Measurements from ENCODE around the gene TMBIM6. TPM values are rescaled to one million over a fixed set of nuclear protein-coding genes. Genes with fewer than 3 reads are reported as not detected.
"Not testable (repeated sequence)": the region's sequence is repeated elsewhere in the genome, so short reads cannot be mapped to it uniquely, and the experiment has no call there.

The TMBIM6 gene
- total RNA-seq, 1 donor from 2014 or later = 480 TPM

DNA sequence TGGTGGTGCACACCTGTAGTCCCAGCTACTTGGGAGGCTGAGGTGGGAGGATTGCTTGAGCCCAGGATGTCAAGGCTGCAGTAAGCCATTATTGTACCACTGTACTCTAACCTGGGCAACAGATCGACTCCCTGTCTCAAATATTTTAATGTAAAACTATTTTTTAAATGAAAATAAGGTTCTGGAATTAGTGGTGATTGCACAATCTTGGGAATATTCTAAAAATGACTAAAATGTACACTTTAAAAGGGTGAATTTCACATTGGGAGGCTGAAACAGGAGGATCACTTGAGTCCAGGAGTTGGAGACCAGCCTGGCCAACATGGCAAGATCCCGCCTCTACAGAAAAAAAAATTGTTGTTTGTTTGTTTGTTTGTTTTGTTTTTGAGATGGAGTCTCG, 12.9 kb upstream of the TMBIM6 start:
- no peak for DNase-seq (ENCODE audit: low read depth in 2 of 2)

DNA sequence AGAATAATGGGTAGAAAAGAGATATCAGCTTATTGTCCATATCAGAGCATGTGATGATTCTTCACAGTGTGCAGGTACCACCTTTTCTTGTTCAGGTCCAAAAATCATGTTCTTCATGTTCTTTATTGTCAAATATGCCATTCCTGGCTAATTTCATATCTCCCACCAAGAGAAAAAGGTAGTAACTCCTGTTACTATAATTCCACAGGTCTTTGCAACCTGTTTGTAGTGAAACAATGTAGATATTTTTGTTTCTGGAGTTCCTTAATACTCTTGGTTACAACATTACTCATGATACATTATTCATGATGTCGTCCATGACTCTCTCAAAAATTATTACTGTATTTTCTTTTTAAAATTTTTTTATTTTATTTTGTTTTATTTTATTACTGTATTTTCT, 11.3 kb upstream of the TMBIM6 start:
- DNase-seq (ENCODE audit: low read depth in 2 of 2) = no peak

DNA sequence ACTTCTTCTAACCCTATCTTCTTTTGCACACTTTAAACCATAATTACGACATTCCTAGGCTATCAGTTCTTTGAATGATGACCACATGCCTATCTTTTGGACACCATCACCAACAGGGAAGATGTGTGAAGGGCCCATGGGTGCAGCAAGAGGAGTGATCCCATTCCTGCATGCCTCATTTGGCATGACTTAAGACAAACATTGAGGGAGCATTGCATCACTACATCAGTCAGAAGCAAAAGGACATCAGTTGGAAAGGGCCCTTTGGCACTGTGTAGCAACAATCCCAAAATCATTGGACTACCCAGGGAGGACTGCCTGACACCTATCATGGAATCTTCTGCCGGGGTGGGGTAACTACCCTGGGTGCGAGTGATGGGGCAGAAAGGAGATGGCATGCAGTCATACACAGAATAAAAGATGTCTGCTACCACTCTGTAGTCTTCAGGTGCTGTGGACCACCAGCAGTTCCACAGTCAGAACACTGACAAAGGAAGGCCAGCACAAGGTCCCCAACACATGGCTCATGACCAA, 10.7 kb upstream of the TMBIM6 start:
- DNase-seq (ENCODE audit: low read depth in 2 of 2) = no peak

DNA sequence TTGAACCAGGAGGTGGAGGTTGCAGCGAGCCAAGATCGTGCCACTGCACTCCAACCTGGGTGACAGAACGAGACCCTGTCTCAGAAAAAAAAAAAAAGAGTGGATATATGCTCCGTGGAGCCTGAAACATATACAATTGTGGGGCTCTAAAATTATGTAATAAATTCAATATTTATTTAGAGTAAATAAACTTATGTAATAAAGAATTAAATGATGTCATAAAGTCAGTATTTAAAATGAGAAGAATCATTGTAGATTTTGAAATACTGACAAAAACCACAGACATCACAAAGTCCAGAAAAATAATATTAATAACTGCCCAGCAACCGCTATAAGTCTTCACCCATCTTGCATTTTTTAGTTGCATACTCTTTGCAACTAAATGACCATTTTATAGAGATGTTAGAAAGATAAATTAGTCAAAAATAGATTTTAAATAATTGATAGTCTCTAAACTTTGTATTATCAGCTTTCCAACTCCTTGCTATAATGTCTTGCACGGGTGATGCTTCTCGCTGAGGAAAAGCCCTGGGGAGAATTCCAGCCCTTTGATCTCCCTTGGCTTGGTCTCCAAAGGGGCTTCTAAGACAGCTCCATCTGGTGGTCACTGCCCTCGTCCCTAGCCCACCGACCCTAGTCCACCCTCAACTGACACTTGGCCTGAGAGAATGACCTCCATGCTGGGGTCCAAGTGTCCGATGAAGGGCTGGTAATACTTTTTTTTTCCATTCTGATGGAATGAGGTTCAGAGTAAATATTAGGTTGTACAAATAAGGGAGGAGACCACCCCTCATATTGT, 7.9 kb upstream of the TMBIM6 start:
- no peak for DNase-seq (ENCODE audit: low read depth in 2 of 2)

DNA sequence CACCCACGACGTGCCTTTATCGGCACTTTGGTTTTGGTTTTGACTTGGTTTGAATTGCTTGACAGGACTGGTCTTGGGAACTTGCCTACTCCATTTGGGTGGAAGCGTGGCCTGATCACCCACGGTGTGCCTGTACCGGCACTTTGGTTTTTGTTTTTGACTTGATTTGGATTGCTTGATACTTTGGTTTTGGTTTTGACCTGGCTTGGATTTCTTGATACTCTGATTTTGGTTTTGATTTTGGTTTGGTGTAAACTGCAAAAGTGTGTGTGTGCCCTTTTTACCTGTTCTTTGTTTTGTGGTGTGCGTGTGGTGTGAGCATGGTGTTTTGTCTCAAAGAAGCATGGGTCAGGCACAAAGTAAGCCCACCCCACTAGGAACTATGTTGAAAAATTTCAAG, 6.5 kb upstream of the TMBIM6 start:
- not testable (repeated sequence) for DNase-seq (ENCODE audit: low read depth in 2 of 2)

DNA sequence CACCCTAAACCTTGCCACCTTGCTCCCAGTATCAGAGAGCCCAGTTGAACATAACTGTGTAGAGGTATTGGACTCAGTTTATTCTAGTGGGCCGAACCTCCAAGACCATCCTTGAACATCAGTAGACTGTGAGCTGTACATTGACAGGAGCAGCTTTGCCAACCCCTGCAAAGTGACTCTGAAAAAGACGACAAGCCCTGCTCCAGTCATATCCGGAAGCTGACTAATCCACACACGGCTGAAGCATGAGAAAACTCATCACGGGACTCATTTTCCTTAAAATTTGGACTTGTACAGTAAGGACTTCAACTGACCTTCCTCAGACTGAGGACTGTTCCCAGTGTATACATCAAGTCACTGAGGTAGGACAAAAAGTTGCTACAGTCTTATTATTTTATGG, 2.6 kb upstream of the TMBIM6 start:
- DNase-seq (ENCODE audit: low read depth in 2 of 2) = peak; percentile 63 to 93

DNA sequence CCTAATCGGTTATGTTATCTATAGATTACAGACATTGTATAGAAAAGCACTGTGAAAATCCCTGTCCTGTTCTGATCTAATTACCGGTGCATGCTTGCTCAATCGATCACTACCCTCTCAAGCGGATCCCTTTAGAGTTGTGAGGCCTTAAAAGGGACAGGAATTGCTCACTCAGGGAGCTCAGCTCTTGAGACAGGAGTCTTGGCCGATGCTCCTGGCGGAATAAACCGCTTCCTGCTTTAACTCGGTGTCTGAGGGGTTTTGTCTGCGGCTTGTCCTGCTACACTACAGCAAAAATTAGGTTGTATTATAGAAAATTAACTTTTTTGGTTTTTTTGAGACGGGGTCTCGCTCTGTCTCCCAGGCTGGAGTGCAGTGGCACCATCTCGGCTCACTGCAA, 1.1 kb upstream of the TMBIM6 start:
- DNase-seq (ENCODE audit: low read depth in 2 of 2) = not testable (repeated sequence)

DNA sequence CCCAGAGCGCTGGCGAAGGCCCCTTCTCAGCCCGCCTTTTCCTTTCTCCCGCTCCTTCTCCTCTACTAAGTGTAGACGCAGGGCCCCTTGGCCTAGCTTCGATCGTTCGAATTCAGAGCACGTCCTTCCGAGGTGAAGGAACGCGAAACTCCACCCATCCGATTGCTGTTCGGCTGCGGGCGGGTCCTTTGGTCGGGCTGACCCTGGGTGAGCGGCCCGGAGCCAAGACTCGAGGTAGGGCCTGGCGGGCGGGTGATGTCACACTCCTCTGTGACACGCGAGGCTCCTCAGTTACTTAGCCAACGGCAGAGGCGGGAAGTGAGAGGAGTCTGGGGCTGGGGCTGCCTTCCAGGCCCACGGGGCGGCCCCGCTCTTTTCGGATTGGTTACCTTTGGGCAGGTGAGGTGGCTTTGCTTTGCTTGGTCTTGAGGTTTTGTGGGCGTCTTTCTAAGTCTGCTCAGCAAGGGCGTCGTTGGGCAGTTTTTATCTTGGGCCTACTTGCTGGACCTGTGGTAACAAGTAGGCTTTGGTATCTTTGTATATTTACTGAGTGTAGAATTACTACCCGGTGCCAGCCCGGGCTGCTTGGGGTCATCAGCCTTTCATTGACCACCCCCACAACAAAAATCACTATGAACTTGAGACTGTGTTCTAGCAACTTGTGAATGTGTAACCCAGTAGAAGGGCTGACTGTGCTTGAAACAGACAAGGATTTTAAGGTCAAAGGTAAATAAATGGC, 694 bp downstream of the TMBIM6 start:
- peak; percentile 65 to 95 for DNase-seq (ENCODE audit: low read depth in 2 of 2)

DNA sequence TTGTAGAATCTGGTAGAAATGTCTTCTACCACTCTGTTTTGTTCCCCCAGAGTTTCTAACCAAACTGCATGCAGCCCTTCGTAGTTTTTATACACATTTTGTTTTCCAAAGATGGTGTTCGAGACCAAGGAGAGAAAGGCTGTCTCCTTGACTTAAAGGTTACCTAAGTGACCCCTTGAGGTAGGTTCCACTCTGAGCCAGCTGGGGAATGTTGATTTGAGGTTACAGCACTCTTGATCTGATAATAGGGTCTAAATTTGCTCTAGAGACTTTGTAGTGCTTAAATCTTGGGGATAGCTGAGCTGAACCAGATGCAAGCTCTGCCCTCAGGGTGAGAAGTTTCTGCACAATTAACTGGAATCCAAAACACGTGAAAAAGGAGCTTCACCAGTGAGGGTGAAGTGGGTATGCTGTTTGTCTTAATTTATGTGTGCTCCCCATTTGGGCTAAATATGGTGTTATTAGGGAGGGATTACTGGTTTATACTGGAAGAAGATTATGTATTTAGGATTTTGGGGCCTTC, 3.1 kb downstream of the TMBIM6 start:
- no peak for DNase-seq (ENCODE audit: low read depth in 2 of 2)

DNA sequence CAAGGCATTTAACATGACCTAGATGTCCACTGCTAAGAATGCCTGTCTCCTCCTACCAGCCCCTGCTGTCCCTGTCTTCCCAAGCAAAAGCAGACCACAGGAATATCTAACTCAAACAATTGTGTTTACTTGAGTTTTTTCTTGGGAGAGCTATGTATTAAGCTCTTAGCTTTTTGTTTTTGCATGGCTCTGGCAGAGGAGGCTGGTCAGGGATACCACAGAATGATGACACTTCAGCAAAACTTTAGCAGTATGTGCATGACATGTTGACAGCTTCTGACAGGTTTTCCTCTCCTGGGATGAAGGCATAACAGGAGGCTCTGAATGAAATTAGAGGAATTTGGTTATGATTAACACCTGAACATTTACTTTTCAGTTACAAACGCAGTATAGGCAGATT, 6.9 kb downstream of the TMBIM6 start:
- no peak for DNase-seq (ENCODE audit: low read depth in 2 of 2)

DNA sequence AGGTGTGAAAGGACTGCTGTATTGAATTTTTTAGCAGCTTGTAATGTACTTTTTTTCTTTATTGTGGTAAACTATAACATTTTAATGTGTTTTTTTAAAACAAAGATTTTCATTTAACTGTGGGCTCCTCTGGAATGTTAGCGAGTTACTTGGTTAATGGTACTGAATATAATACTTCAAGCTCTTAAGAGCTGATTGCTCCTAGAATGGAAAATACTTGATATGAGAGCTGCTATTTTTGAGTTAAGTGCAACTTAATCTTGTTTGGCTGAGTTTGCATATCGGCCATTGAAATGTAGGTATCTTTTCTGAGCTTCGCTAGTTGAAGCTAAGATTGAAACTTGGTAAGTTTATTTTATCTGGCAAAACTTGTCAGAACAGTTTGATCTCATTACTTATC, 7.4 kb downstream of the TMBIM6 start:
- DNase-seq (ENCODE audit: low read depth in 2 of 2) = no peak

DNA sequence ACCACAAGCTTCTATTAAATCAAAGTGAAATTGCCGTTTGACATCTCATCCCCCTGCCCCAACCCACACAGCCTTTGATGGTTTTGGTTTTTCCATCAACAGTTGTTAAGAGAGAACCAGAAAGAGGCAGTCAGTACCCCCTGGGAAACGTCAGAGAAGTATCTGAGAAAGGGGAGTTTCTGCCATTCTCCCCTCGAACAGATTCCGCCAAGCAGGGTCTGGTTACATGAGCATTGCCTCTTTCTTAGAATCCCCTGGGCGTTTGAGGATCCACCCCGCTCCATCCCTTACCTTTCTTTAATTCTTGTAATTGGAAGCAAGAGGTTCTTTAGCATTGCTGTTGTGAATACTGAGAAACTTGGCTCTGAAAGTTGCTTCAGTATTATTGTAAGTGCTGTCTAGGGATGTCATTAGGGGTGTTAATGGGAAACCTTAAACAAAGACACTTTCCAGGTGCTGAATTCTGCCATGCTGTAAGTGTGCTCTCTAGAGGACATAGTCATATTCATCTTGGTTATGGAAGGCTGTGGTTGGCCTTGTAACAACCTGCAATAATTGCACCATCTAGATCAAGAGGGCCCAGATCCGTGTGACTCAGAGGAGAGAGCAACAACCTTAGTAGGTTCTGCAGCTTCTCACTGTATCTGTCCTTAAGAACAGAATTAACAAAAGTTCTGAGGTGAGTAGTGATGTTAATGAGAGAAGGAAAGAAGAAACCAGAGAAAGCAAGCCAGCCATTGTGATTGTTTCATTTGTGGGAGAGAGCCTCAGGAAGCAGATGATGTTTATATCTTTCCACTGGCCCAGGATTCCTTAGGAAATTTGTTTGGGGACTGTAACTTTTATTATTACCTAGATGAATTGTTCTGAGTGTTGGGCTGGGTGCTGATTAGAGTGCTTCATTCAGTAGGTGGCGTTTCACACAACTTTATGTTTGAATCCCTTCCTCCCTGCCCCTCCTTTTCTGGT, 9.0 kb downstream of the TMBIM6 start:
- peak; percentile 32 to 42 for DNase-seq (ENCODE audit: low read depth in 2 of 2)

DNA sequence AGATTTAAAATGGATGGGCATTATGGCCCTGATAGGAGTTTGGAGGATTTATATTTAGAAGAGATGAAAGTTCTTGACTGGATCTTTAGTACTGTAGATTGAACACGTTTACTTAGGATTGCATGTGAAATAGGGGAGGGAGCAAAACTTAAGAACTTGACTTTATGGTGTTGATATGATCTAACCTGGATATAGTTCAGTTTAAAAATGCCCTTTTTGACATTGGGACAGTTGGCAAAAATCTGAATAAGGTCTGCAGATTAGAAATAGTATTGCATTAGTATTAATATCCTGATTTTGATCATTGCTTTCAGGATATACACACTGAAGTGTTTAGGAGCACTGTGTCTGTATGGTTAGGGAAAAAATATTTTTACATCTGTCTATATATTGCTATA, 9.6 kb downstream of the TMBIM6 start:
- DNase-seq (ENCODE audit: low read depth in 2 of 2) = no peak

DNA sequence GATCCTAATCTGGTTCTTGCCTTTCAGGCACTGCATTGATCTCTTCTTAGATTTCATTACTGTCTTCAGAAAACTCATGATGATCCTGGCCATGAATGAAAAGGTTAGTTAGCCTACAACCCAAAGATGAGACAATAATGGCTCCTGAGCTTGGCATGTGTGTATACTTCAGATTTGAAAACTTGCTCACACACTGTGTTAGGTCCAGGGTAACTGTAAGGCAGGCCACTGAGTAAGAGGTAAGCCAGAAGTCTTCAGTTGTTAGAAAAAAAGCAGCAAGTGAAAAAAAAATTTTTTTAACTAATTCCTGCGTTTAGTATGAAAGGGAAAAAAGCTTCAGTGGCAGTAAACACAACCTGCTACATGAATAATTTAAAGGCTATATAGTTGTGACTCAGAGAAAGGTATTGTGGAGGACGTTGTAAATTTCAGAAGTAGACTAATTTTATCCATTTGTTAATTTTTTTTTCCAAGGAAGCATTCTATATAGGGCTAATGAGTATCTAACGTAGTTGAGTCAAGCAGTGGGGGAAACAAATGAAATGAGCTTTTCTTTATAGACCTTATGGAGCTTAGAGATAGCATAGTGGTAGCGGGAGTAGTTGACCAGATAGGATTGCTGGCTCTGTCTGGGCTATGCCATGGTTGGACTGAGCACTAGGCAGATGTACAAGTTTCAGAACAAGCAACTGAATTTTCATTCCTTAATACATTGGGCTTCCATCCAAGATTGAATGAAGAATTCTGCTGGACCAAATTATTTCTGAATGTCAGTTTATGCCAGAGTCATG, 20.5 kb downstream of the TMBIM6 start:
- DNase-seq (ENCODE audit: low read depth in 2 of 2) = no peak

DNA sequence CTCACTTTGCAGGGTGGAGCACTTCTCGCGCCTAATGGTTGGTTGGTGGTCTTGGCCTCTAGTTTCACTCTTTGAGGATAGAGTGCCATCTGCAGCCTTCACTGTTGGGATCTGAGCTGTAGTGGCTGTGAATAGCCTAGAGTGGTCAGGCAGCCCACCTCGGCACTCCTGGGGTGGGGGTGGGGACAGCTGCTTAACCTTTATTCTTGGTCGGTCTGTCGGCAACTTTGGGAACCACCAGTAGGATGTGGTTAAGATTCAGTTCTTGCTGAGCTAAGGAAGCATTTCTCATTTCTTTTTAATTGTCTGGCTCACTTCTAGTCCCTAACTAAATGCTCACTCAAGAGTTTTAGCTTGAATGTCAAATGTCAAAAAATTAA, 21.1 kb downstream of the TMBIM6 start:
- no peak for DNase-seq (ENCODE audit: low read depth in 2 of 2)

DNA sequence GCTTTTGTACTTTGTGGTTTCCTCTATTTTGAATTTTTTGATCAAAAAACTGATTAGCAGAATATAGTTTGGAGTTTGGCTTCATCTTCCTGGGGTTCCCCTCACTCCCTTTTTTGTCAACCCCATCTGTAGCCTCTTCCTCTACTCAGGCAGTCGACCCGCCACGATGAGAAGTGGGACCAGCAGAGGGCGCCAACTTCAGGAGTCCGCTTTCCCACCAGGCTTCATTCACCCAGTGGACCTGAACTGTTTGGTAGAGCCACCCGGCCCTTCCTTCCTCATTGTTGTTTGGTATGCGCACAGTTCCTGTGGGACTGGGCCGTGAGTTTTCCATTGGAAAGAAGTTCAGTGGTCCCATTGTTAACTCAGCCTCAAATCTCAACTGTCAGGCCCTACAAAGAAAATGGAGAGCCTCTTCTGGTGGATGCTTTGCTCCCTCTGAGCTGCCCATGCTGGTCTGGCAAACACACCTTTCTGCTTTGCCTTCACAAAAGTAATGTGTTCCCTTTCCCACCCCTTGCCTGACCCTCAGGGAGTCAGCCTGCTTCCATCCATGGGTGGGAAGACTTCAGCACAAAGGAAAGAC, 21.7 kb downstream of the TMBIM6 start:
- DNase-seq (ENCODE audit: low read depth in 2 of 2) = peak; percentile 82 to 94

DNA sequence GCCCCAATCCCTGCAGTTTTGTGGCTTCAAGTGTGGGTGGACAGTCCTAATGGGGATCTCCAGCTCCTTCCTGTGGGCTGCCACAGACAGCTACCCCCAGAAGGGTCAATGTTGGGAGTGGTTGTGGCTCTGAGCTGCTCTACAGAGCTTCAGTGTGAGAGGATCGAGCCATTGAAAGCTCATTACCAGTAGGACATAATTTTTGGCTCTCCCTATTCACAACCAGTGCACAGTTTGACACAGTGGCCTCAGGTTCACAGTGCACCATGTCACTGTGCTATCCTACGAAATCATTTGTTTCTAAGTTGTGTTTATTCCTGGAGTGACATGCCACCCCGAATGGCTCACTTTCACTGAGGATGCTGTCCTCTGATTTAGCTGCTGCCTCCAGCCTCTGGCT, 22.8 kb downstream of the TMBIM6 start:
- DNase-seq (ENCODE audit: low read depth in 2 of 2) = no peak

DNA sequence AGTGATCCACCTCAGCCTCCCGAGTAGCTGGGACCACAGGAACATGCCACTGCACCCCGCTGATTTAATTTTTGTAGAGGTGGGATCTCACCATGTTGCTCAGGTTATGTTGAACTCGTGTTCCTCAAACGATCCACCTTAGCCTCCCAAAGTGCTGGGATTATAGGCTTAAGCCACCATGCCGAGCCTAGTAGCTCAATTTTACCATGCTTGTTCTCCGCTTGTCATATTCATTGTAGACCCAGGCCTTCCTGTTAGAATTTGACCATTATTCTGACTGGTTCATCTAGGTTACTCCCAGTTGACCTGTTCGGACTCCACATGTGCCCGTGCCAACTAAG, 24.7 kb downstream of the TMBIM6 start:
- DNase-seq (ENCODE audit: low read depth in 2 of 2) = no peak

DNA sequence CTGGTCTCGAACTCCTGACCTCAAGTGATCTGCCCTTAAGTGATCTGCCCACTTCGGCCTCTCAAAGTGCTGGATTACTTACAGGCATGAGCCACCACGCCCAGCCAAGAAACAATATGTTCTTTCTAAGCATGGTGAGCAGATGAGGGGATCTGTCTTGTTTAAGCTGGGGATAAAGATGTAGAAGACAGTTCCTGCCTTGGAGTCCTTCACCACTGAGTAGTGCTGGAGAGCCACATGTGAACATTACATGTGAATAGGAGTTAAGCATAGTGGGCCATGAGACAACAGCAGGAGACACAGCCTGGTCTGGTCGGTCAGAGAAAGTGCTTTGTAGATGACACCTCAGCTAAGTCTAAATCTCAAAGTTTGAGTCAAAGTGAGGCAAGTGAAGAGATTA, 26.0 kb downstream of the TMBIM6 start:
- no peak for DNase-seq (ENCODE audit: low read depth in 2 of 2)

DNA sequence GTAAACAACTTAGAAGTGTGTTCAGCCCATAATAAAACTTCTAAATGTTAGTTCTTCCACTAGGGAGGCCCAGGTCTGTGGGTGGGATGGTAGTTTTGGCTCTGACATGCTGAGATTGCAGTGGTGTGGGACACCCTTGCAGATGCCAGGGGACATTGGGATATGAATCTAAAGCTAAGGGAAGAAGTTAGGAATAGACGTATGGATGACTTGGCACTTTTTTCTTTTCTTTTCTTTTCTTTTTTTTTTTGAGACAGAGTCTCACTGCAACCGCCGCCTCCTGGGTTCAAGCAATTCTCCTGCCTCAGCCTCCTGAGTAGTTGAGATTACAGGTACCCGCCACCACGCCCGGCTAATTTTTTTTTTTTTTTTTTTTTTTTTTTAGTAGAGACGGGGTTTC, 31.7 kb downstream of the TMBIM6 start:
- DNase-seq (ENCODE audit: low read depth in 2 of 2) = not testable (repeated sequence)
